Upper lobe of left lung (tissue), 6 donors: ENCODE data around the gene DPYSL3. TPM values are rescaled to one million over a fixed set of nuclear protein-coding genes. Genes with fewer than 3 reads are reported as not detected.

Experiments used
- ATAC-seq, 2 donors: fragments of 200-7000 bp; cut with Tn5 transposase; one replicate each; pipeline ENCODE4 v1.9.1; 2022; ENCODE audit warnings: mild to moderate bottlenecking in 2 of 2, moderate library complexity in 2 of 2; ENCODE audit not compliant: low FRiP score in 2 of 2
- DNase-seq, 2 donors: peaks; one replicate each; pipeline ENCODE4 v3.0.0-alpha.2; 2019 to 2020
- H3K27ac ChIP-seq, 4 donors: fragments of 200-600 bp; sonication (generic); one replicate each; pipeline ENCODE4 v1.5.1; 2016 to 2019
- H3K27me3 ChIP-seq, 4 donors: fragments of 200-600 bp; sonication (generic); one replicate each; pipeline ENCODE4 v1.5.1; 2017 to 2019
- H3K36me3 ChIP-seq, 4 donors: fragments of 200-600 bp; sonication (generic); one replicate each; pipeline ENCODE4 v1.5.1; 2016 to 2019
- H3K4me1 ChIP-seq, 4 donors: fragments of 200-600 bp; sonication (generic); one replicate each; pipeline ENCODE4 v1.5.1; 2018 to 2019
- H3K4me3 ChIP-seq, 4 donors: fragments of 200-600 bp; sonication (generic); one replicate each; pipeline ENCODE4 v1.5.1; 2017 to 2019; ENCODE audit warnings: mild to moderate bottlenecking in 2 of 4, moderate library complexity in 1 of 4
- H3K9me3 ChIP-seq, 4 donors: fragments of 200-600 bp; sonication (generic); one replicate each; pipeline ENCODE4 v1.5.1; 2018 to 2019
- EP300 ChIP-seq, 4 donors: sonication (generic); formaldehyde crosslinking; IDR thresholded peaks; one replicate each; pipeline ENCODE4 v1.5.1; 2017; ENCODE audit warnings: antibody characterized with exemption in 4 of 4, control low read depth in 2 of 4
- POLR2A ChIP-seq, 4 donors: fragments of 450-650 bp; IDR thresholded peaks; one replicate each; pipeline ENCODE4 v1.5.1; 2016 to 2017; ENCODE audit warnings: antibody characterized with exemption in 4 of 4, mild to moderate bottlenecking in 2 of 4
- POLR2AphosphoS5 ChIP-seq, 2 donors: sonication (generic); formaldehyde crosslinking; IDR thresholded peaks; one replicate each; pipeline ENCODE4 v1.5.1; 2017; ENCODE audit warnings: antibody characterized with exemption in 2 of 2
- whole genome bisulfite sequencing, 2 donors: methylation state at CpG; one replicate each; pipeline ENCODE4 v1.1.5; 2017 to 2018; 5-methylcytosine and 5-hydroxymethylcytosine counted together
- total RNA-seq, 6 donors: library from RNA; depleted of rRNA in 4 of 6; stranded (reverse); fragments of >200 nt in 4 of 6; gene quantifications; one replicate each; pipeline versions ENCODE4 v1.1.0 to v1.2.1, GENCODE V29; 2016 to 2021
- TF ChIP-seq, protein P1 (sequence below), 6 experiments: fragments of 450-650 bp in 4 of 6; fragments of 200-600 bp in 2 of 6; sonication (generic) in 2 of 6; IDR thresholded peaks; one replicate each; pipeline ENCODE4 v1.5.1; 2016 to 2019; ENCODE audit warnings: antibody characterized with exemption in 6 of 6
- donor health status: DM: no; HTN: no; CAD: no; lungs with moderate emphysema.
- donor health status: DM: no; HTN: yes; CAD: no; lungs with severe emphysema.

Gene DPYSL3
- total RNA-seq, 6 donors from 2014 or later = 24.4 to 85.1 (median 40.6) TPM

GRCh38 chr5:147479444-147479843 is 30.4 kb downstream of the DPYSL3 start:
- Histone ChIP-seq H3K36me3 (no peaks in the 10 kb centered on the region), H3K27me3 (no peaks in the 10 kb centered on the region), H3K4me3 (no peak overlapping the region), H3K4me1 (peaks cover 16 to 30% (median 24%) of the 10 kb centered on the region in 4 donors), H3K9me3 (no peaks in the 10 kb centered on the region), H3K27ac (no peak overlapping the region)
- ATAC-seq (no peak), DNase-seq (no peak)
- no peak for TF ChIP-seq EP300 (IDR thresholded peaks at IDR 0.05)
- TF ChIP-seq POLR2AphosphoS5 (IDR thresholded peaks at IDR 0.05) = no peak
- TF ChIP-seq, protein P1, sequence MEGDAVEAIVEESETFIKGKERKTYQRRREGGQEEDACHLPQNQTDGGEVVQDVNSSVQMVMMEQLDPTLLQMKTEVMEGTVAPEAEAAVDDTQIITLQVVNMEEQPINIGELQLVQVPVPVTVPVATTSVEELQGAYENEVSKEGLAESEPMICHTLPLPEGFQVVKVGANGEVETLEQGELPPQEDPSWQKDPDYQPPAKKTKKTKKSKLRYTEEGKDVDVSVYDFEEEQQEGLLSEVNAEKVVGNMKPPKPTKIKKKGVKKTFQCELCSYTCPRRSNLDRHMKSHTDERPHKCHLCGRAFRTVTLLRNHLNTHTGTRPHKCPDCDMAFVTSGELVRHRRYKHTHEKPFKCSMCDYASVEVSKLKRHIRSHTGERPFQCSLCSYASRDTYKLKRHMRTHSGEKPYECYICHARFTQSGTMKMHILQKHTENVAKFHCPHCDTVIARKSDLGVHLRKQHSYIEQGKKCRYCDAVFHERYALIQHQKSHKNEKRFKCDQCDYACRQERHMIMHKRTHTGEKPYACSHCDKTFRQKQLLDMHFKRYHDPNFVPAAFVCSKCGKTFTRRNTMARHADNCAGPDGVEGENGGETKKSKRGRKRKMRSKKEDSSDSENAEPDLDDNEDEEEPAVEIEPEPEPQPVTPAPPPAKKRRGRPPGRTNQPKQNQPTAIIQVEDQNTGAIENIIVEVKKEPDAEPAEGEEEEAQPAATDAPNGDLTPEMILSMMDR (IDR thresholded peaks at IDR 0.05) = no peak
- TF ChIP-seq POLR2A (IDR thresholded peaks at IDR 0.05) = no peak

GRCh38 chr5:147474140-147474539 is 35.7 kb downstream of the DPYSL3 start:
- TF ChIP-seq POLR2AphosphoS5 (IDR thresholded peaks at IDR 0.05) (no peak), EP300 (IDR thresholded peaks at IDR 0.05) (no peak), POLR2A (IDR thresholded peaks at IDR 0.05) (no peak)
- TF ChIP-seq, protein P1 (IDR thresholded peaks at IDR 0.05) = no peak

GRCh38 chr5:147472664-147473475 is 37.0 kb downstream of the DPYSL3 start:
- Histone ChIP-seq H3K27ac (peak overlapping the region in 1 of 4 donors; percentile 43), H3K36me3 (no peaks in the 10 kb centered on the region), H3K27me3 (no peaks in the 10 kb centered on the region), H3K9me3 (no peaks in the 10 kb centered on the region), H3K4me3 (no peak overlapping the region), H3K4me1 (peaks cover 0 to 8% (median 0%) of the 10 kb centered on the region in 4 donors)
- peak in 1 of 2 donors; percentile 11 for ATAC-seq
- DNase-seq = no peak
- TF ChIP-seq POLR2AphosphoS5 (IDR thresholded peaks at IDR 0.05) (no peak), POLR2A (IDR thresholded peaks at IDR 0.05) (no peak), EP300 (IDR thresholded peaks at IDR 0.05) (no peak)
- TF ChIP-seq, protein P1 (IDR thresholded peaks at IDR 0.05) = no peak
- 39 to 41% methylated on average over 4 of the region's 4 CpGs for WGBS, 2 donors

More at GRCh38 chr5:147474140-147474539, 35.7 kb downstream of the DPYSL3 start:
- peaks cover 0 to 8% (median 0%) of the 10 kb centered on the region in 4 donors for H3K4me1 ChIP-seq
- H3K36me3 ChIP-seq = no peaks in the 10 kb centered on the region
- ATAC-seq (no peak), DNase-seq (no peak)
- H3K4me3 ChIP-seq = no peak overlapping the region
- H3K27ac ChIP-seq = no peak overlapping the region
- WGBS, 2 donors = 82 to 83% methylated on average over 1 of the region's 1 CpG
- no peaks in the 10 kb centered on the region for H3K27me3 ChIP-seq
- no peaks in the 10 kb centered on the region for H3K9me3 ChIP-seq

DNA sequence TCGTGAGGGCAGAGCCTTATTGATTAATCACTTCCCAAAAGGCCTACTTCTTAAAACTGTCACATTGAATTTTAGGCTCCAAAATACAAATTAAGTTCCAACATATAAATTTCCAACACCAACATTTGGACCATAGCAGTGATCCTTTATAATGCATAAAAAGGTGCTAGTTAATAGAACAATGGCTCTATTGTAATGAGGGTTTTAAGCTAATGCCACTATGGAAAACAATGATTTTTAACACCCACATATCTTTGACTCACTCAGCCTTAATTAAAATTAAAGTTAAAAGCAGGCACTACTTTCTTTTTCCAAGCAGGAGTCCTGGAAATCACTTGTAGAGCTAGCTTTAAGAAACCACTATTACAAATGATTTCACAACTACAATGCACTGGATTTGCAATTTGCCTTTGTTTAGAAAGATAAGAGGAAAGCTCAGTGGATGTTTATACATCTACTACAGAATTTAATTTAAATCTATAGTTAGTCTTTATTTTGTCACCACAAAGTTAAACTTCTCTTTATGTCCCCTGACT is 41.8 kb downstream of the DPYSL3 start:
- H3K27ac ChIP-seq = no peak overlapping the region
- H3K4me1 ChIP-seq = peaks cover 0 to 9% (median 6%) of the 10 kb centered on the region in 4 donors
- WGBS, 2 donors = 79 to 92% methylated on average over 1 of the region's 1 CpG
- no peak overlapping the region for H3K4me3 ChIP-seq
- no peaks in the 10 kb centered on the region for H3K27me3 ChIP-seq
- DNase-seq (no peak), ATAC-seq (no peak)
- TF ChIP-seq, protein P1 (IDR thresholded peaks at IDR 0.05) = no peak
- TF ChIP-seq POLR2AphosphoS5 (IDR thresholded peaks at IDR 0.05) (no peak), POLR2A (IDR thresholded peaks at IDR 0.05) (no peak), EP300 (IDR thresholded peaks at IDR 0.05) (no peak)
- no peaks in the 10 kb centered on the region for H3K36me3 ChIP-seq
- H3K9me3 ChIP-seq = no peaks in the 10 kb centered on the region
